NCI-H128 (cell line): ENCODE data around the gene KCNA1.

Experiments
- DNase-seq: peaks from one replicate; lab custom pipeline; 2025; ENCODE audit not compliant: unreplicated experiment; lab: John Stamatoyannopoulos, UW

Gene KCNA1

DNA sequence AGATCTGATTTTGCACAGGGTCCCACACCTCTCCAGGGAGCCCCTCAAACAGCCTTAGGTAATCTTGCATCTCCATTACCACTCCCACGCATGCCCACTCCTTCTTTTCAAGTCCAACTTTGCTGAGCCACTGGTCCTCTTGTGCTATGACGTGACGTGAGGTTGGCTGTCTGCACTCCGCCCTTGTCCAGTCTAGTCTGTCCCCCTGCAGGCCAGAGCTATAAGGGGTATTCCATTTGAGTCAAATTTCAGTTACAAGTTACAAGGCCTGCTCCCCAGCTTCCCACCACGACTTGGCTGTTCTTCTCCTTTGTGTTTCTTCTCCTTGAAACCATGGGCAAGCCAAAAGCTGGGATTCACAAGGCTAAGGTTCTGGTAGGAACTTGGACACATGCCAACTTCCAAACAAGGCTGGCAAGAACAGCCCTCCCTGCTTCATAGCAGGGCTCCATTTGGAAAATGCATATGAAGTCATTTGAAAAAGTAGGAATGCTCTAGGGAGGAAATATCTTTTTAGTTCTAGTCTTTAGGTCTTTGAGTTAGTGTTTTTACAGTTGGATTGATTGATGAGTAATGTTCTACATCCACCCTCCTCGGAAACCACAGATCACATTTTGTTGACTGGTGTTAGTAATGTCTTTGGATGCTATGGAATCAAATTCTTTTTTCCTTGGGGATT, 49.1 kb downstream of the KCNA1 start:
- no peak for DNase-seq

DNA sequence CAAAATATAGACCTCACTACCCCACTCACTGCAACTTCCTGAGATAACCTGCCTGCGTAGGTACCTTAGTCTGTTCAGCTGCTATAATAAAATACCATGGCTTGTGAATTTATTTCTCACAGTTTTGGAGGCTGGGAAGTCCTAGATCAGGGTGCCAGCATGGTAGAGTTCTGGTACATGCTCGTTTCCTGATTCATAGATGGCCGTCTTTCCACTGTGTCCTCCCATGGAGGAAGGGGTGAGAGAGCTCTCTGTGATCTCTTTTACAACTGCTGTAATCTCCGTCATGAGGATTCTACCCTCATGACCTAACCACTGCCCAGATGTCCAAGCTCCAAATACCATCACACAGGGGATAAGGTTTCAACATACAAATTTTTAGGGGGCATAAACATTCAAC, 49.7 kb downstream of the KCNA1 start:
- DNase-seq = no peak

DNA sequence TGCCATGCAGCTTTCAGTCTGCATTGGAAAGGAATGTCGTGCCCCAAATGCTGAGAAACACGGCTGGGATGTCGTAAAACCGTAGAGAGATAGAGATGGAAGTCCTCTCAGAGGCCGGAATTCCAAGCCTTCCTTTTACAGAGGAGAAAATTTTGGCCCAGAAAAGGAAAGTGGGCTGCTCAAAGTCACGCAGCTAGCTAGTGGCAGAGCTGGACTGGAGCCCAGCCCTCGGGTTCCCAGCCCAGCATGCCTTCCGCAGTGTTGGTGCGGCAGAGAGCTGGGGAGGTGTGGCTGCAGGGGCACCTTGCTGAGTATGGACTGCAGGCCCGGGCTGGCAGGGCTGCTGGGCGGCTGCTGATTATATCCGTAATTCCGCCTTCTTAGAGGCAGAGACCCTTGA, 50.3 kb downstream of the KCNA1 start:
- no peak for DNase-seq

DNA sequence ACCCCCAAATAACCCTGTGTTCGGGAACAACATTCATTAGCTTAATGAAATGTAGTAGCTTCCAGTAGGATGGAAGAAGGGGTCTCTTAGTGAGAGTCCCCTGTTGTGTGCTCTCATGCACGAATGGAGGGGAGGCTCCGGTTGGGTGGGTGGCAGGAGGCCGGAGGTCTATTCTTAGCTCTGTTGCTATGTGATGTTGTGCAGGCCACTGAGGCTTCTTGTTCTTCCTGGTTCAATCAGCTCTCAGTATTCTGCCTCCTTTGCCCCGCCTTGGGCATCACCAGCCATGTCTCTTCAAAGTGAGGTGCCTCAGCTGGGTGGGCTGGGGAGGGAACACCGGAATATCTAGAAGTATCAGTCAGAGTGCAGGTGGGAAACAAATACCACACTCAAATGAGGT, 50.8 kb downstream of the KCNA1 start:
- no peak for DNase-seq

DNA sequence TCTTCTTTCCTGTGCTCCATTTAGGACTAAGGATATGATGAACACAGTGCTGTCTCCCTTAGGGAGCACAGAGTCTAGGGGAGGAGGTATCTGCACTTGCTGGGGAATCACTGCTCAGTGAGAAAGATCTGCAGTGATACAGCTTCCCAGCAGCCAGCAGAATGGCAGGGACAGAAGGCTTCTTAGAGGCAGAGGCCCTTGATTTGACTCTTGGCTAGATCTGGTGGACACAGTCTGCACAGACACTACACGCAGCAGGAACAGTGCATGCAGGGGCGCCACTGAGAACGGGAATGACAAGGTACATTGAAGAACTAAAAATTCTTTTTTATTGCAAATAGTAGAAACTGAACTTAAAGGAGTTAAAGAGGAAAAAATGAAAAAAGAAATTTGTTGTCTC, 51.6 kb downstream of the KCNA1 start:
- DNase-seq = no peak

DNA sequence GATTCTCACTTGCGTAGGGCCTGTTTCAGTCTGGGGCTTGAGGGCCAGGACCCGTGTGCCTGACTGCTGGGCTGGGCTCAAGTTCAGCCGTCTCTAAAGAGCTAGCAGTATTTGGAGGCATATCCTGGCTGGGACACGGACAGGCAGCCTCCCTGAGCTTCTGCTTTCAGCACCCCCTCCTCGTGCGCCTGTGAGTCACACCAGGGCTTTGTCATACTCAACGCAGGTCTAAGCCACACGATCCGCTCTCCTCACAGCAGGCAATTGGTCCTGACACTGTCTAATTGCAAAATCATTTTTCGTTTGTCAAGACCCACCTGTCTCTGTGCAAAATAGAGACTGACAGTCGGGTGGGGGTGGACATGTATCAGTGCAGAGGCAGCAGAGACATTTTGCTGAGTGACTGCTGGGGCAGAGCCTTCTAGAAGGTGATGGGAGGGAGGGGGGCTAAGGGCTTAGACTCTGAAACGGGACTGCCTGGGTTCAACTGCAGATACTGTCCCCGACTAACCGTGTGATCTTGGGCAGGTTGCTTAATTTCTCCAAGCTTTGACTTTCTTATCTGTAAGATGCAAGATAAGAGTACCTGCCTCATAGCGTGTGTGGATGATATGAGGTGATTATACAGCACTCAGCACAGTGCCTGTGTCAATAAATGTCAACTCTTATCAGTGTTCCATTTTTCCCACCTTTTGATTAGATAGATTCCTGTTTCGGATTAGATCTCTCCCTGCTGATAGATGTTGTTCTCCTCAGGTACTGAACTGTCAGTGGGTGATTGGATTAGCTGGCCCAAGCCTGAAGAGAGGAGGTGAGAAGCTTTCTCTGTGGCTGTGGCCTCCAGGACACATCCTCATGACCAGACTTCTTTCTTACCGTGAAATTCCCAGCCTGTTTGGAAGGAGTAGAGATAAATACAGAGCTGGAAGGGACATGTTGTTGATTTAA, 53.1 kb downstream of the KCNA1 start:
- DNase-seq = no peak
